Activated CD4-positive, alpha-beta T cell treated with anti-CD3 and anti-CD28 coated beads, Interleukin-2, Interleukin-6, amounts not matched to agents 100 ng/mL and 50 ng/mL, durations not matched to agents 16 hours and 8 hours (primary cell): Measurements from ENCODE around the gene CUL4A.
"Not testable (repeated sequence)": the region's sequence is repeated elsewhere in the genome, so short reads cannot be mapped to it uniquely, and the experiment has no call there.

Experiments used
- DNase-seq: peaks from one replicate; pipeline ENCODE4 v3.0.0-alpha.2; 2020

Gene CUL4A

DNA sequence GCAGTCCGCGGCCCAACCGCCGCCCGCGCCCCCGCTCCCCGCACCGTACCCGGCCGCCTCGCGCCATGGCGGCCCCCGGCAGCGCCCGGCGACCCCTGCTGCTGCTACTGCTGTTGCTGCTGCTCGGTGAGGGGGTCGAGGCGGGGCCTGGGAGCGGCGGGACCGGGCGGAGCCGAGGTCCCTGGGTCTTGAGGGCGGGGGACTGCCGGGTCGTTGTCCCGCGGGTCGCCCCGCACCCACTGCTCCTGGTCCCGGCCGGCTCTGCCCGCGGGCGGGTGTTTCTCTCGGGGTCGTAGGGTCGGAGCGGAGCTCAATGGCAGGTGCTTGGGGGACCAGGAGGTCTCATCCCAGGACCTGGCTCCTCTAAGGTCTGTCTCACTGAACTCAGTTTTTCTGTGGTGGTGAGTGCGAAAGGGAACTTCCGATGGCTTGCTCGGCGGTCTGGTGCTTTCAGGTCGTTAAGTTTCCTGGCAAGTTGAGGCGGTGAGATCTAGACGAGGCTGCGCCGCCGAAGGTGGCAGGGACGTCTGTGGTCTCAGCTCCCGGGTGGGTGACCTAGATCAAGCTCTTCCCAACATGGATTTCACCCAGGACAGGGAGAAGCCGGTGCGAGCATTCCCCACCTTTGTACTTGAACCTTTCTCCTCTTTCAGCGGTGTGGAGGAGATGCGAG is 88.1 kb downstream of the CUL4A start:
- peak; percentile 59 for DNase-seq

GRCh38 chr13:113298043-113298945 is 88.9 kb downstream of the CUL4A start:
- no peak for DNase-seq

- no peak for DNase-seq
Observed at GRCh38 chr13:113299951-113300350, 90.5 kb downstream of the CUL4A start.

DNA sequence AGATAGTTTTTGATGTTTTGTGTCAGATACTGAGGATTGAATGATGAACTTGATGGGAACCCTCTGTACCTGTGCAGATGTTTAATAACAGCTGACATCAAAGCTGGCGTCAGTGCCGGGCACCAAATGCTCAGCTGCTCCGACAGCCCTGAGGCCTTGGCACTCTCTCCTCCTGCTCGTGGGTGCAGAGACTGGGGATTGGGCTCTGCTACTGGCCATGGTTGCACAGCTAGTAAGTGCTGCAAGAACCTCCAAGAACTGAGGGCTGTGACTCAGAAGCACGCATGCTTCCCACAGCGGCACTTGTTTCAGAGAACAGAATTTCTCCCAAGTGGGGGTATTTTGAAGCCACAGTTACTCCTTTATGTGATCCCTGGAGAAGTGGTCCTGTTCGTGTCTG is 93.6 kb downstream of the CUL4A start:
- DNase-seq: no peak

- DNase-seq: no peak
Observed at GRCh38 chr13:113304121-113304520, 94.7 kb downstream of the CUL4A start.

DNA sequence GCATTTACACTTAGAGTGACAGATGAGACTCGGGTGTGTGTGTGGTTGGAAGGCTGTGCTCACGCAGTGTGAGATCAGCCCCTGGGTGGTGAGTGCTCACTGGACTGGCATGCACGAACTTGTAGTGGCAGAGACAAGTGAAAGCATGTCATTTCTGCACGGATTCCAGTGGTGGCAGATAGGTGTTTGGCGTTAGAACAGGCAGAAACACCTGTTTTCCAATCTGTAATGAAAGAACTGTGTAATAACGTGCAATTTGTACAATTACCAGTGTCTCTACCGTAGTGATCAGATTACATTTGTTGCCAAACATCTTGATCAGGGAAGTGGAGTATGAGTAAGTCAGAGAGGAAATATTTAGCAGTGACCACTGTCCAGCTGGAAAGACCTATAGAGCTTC is 95.8 kb downstream of the CUL4A start:
- no peak for DNase-seq

DNA sequence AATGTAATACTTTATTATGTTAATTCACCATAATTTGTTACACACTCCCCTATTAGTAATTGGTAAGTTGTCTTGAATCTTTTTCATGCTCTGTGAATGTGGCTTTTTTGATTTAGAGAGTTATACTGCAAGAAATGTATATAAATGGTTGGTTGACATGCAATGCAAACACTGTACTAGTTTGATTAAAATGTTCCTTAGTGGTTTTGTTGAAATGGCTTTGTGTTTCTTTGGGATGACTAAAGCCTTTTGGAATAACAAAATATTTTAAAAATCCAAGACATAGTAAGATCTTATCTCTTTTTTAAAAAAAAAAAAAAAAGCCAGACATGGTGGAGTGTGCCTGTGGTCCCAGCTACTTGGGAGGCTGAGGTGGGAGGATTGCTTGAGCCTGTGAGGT is 98.1 kb downstream of the CUL4A start:
- DNase-seq: no peak

DNA sequence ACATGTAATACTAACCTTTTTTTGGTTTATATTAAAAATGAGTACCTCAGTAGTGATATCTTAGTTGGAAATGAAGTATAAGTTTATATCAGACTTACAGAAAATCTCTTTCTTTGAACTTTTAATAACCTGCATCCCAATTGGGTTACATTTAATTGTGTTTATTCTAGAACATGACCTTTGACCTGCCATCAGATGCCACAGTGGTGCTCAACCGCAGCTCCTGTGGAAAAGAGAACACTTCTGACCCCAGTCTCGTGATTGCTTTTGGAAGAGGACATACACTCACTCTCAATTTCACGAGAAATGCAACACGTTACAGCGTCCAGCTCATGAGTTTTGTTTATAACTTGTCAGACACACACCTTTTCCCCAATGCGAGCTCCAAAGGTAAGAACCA is 100.1 kb downstream of the CUL4A start:
- no peak for DNase-seq

DNA sequence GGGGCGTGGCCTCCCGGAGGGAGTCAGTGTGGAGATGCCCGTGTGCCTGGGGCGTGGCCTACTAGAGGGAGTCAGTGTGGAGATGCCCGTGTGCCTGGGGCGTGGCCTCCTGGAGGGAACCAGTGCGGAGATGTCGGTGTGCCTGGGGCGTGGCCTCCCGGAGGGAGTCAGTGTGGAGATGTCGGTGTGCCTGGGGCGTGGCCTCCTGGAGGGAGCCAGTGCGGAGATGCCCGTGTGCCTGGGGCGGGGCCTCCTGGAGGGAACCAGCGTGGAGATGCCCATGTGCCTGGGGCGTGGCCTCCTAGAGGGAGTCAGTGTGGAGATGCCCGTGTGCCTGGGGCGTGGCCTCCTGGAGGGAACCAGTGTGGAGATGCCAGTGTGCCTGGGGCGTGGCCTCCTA is 104.7 kb downstream of the CUL4A start:
- DNase-seq: not testable (repeated sequence)

DNA sequence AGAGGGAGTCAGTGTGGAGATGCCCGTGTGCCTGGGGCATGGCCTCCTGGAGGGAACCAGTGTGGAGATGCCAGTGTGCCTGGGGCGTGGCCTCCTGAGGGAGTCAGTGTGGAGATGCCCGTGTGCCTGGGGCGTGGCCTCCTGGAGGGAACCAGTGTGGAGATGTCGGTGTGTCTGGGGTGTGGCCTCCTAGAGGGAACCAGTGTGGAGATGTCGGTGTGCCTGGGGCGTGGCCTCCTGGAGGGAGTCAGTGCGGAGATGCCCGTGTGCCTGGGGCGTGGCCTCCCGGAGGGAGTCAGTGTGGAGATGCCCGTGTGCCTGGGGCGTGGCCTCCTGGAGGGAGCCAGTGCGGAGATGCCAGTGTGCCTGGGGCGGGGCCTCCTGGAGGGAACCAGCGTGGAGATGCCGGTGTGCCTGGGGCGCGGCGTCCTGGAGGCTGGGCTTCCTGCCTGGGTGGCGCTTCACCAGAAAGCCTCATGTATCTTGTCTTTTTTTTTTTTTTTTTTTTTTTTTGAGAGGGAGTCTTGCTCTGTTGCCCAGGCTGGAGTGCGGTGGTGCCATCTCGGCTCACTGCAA is 105.6 kb downstream of the CUL4A start:
- DNase-seq: not testable (repeated sequence)

DNA sequence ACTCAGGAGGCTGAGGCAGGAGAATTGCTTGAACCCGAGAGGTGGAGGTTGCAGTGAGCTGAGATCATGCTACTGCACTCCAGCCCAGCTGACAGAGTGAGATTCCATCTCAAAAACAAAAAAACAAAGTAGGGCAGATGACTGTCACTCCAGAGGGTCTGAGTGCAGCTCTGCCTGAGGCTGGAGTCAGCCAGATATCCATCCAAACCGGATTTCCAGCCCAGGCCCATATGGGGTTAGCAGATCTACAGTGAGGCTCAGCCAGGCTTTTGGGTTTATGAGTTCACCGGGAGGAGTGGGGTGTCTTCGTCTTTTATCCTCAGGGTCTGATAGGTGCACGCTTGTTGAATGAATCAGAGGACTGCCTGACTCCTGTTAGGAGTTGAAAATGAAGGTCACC is 106.6 kb downstream of the CUL4A start:
- DNase-seq: no peak
